ENCODE results near the gene DLG2. TPM values are rescaled to one million over a fixed set of nuclear protein-coding genes. Genes with fewer than 3 reads are reported as not detected.

The DLG2 gene
- total RNA-seq, 4 donors from 2014 or later: 11.0 to 34.2 (median 19.8) TPM

DNA sequence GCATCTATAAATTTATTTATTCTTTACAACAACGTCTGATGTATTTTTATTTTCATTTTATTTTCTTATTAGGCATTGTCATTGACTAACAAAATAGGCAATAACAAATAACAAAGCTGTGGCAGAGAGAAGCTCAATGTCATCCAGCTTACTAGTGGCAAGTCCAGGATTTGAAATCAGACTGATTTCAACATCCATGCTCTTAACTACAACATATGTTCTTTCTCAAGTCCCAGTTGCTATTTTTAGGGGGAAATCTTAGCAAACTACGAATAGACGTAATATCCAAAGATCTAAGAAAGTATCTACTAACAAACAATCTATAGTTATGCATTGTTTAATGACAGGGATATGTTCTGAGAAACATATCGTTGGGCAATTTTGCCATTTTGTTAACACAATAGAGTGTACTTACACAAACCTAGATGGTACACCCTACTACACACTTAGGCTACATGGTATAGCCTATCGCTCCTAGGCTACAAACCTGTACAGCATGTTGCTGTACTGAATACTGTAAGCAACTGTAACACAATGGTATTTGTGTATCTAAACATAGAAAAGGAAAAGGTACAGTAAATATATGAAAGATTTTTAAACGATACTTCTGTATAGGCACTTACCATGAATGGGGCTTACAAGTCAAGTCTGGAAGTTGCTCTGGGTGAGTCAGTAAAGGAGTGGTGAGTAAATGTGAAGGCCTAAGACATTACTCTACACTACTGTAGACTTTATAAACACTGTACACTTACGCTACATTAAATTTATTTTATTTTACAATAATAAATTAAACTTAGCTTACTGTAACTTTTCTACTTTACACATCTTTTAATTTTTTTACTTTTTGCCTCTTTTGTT, 151.3 kb downstream of the DLG2 start:
- no peak for ATAC-seq
- Histone ChIP-seq H3K9me3 (peaks cover 0 to 15% (median 0%) of the 10 kb centered on the region in 3 donors), H3K4me1 (no peaks in the 10 kb centered on the region), H3K36me3 (no peaks in the 10 kb centered on the region), H3K27ac (no peak overlapping the region), H3K4me3 (no peak overlapping the region), H3K27me3 (no peaks in the 10 kb centered on the region)
- WGBS, 2 donors (ENCODE audit: low coverage in 1 of 2): 67 to 73% methylated on average over 7 of the region's 7 CpGs
- no peak for TF ChIP-seq POLR2A (IDR thresholded peaks at IDR 0.05)
- TF ChIP-seq, protein P1, sequence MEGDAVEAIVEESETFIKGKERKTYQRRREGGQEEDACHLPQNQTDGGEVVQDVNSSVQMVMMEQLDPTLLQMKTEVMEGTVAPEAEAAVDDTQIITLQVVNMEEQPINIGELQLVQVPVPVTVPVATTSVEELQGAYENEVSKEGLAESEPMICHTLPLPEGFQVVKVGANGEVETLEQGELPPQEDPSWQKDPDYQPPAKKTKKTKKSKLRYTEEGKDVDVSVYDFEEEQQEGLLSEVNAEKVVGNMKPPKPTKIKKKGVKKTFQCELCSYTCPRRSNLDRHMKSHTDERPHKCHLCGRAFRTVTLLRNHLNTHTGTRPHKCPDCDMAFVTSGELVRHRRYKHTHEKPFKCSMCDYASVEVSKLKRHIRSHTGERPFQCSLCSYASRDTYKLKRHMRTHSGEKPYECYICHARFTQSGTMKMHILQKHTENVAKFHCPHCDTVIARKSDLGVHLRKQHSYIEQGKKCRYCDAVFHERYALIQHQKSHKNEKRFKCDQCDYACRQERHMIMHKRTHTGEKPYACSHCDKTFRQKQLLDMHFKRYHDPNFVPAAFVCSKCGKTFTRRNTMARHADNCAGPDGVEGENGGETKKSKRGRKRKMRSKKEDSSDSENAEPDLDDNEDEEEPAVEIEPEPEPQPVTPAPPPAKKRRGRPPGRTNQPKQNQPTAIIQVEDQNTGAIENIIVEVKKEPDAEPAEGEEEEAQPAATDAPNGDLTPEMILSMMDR (IDR thresholded peaks at IDR 0.05): no peak
- TF ChIP-seq EP300 (IDR thresholded peaks at IDR 0.05): no peak
- no peak for TF ChIP-seq POLR2AphosphoS5 (IDR thresholded peaks at IDR 0.05)

DNA sequence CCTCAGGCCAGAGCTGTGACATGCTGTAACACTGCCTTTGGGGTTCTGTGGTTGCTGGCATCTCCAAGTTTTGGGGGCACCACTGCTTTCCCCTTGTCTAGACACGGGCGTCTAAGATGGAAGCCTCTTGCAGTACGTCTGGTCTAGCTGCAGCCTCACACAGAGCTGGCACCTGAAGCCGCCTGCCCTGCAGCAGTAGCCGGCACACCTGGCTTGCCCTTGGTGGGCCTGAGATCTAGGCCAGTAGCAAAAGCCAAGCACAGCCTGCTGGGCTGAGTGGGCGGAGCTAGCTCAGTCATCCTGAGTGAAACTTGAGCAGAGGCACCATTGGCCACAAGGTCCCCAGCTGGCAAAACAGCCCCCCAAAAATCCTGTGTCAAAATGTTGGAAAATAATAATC, 154.2 kb downstream of the DLG2 start:
- Histone ChIP-seq H3K27ac (no peak overlapping the region), H3K36me3 (no peaks in the 10 kb centered on the region), H3K4me3 (no peak overlapping the region), H3K27me3 (no peaks in the 10 kb centered on the region), H3K4me1 (no peaks in the 10 kb centered on the region), H3K9me3 (peaks cover 0 to 22% (median 0%) of the 10 kb centered on the region in 3 donors)
- TF ChIP-seq POLR2A (IDR thresholded peaks at IDR 0.05): no peak
- no peak for TF ChIP-seq POLR2AphosphoS5 (IDR thresholded peaks at IDR 0.05)
- no peak for ATAC-seq
- 96% methylated on average over 5 of the region's 6 CpGs; no CpG with 5 or more reads in 1 of the 2 donors for WGBS, 2 donors (ENCODE audit: low coverage in 1 of 2)

DNA sequence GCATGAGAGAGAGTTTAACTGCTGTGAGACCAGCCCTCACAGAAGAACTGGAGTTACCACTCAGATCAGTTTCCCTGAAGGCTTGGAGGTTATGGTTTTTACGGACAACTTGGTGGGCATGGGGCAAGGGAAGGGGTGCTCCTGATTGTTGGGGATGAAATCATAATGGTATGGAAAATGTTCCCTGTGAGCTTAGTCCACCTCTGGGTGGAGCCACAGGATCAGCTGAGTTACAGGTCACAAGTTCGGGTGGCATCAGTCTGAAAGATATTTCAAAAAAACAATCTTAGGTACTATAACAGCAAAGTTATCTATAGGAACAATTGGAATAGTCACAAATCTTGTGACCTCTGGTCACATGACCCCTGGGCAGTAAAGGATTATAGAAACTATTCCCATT, 162.9 kb downstream of the DLG2 start:
- peaks cover 0 to 14% (median 0%) of the 10 kb centered on the region in 3 donors for H3K9me3 ChIP-seq
- H3K4me1 ChIP-seq: no peaks in the 10 kb centered on the region
- peaks cover 0 to 6% of the 10 kb centered on the region in 2 donors for H3K36me3 ChIP-seq
- no peak overlapping the region for H3K4me3 ChIP-seq
- no peaks in the 10 kb centered on the region for H3K27me3 ChIP-seq
- TF ChIP-seq, protein P1 (IDR thresholded peaks at IDR 0.05): no peak
- TF ChIP-seq POLR2AphosphoS5 (IDR thresholded peaks at IDR 0.05) (no peak), POLR2A (IDR thresholded peaks at IDR 0.05) (no peak), EP300 (IDR thresholded peaks at IDR 0.05) (no peak)
- 75 to 92% methylated on average over 2 of the region's 2 CpGs for WGBS, 2 donors (ENCODE audit: low coverage in 1 of 2)
- no peak for ATAC-seq
- no peak overlapping the region for H3K27ac ChIP-seq

DNA sequence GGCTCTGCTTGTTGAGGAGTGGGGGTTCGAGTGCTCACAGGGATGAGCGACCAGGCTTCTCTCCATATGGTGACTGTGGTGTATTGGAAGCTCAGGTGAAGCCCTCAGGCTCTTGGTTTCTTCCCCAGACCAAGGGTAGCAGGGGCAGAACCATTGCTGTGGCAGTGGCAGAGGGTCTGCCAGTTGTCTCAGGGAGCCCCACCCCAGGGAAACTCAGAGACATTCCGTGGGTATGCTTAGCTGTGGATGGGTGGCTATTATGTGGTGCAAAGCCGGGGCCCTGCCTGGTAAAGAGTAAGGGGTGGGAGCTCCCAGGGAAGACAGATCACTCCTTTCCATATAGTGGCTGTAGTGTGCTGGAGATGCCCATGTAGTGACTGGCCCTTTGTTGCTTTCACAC, 167.8 kb downstream of the DLG2 start:
- no peak overlapping the region for H3K27ac ChIP-seq
- no peak overlapping the region for H3K4me3 ChIP-seq
- TF ChIP-seq POLR2AphosphoS5 (IDR thresholded peaks at IDR 0.05) (no peak), POLR2A (IDR thresholded peaks at IDR 0.05) (no peak), EP300 (IDR thresholded peaks at IDR 0.05) (no peak)
- TF ChIP-seq, protein P1 (IDR thresholded peaks at IDR 0.05): no peak
- H3K36me3 ChIP-seq: peaks cover 0 to 6% of the 10 kb centered on the region in 2 donors
- WGBS, 2 donors (ENCODE audit: low coverage in 1 of 2): 70% methylated on average over 2 of the region's 4 CpGs; no CpG with 5 or more reads in 1 of the 2 donors
- no peaks in the 10 kb centered on the region for H3K4me1 ChIP-seq
- no peaks in the 10 kb centered on the region for H3K27me3 ChIP-seq
- H3K9me3 ChIP-seq: peaks cover 0 to 32% (median 0%) of the 10 kb centered on the region in 3 donors
- ATAC-seq: no peak

DNA sequence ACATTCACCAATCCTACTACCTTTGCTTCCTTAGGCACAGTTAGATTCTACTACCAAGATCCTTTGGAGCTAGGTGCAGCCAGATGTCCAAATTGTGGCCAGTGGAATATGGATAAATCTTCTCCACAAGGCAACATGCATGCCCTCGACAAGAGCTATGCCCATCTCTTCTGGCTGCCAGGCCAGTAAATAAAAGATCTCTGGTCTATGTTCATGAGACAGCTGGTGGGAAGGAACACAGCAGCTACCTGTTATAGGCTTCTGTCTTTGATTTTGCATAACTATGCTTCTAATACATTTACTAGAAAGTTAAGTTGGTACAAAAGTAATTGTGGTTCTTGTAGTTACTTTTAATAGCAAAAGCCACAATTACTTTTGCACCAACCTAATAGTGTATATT, 182.7 kb downstream of the DLG2 start:
- 56 to 73% methylated on average over 1 of the region's 1 CpG for WGBS, 2 donors (ENCODE audit: low coverage in 1 of 2)
- no peak for ATAC-seq
- Histone ChIP-seq H3K27ac (no peak overlapping the region), H3K27me3 (no peaks in the 10 kb centered on the region), H3K4me1 (no peaks in the 10 kb centered on the region), H3K4me3 (no peak overlapping the region), H3K9me3 (no peaks in the 10 kb centered on the region), H3K36me3 (no peaks in the 10 kb centered on the region)
- TF ChIP-seq POLR2A (IDR thresholded peaks at IDR 0.05) (no peak), EP300 (IDR thresholded peaks at IDR 0.05) (no peak), POLR2AphosphoS5 (IDR thresholded peaks at IDR 0.05) (no peak)
- TF ChIP-seq, protein P1 (IDR thresholded peaks at IDR 0.05): no peak
